Upper lobe of right lung (tissue), 1 donor: ENCODE measurements around the gene KIF2B. TPM values are rescaled to one million over a fixed set of nuclear protein-coding genes. Genes with fewer than 3 reads are reported as not detected.
"Not testable (repeated sequence)": the region's sequence is repeated elsewhere in the genome, so short reads cannot be mapped to it uniquely, and the experiment has no call there.

Source experiments
- ATAC-seq: fragments of 200-7000 bp; cut with Tn5 transposase; one replicate; pipeline ENCODE4 v1.9.1; 2020; ENCODE audit warnings: mild to moderate bottlenecking, moderate library complexity
- DNase-seq: peaks from one replicate; pipeline ENCODE4 v3.0.0-alpha.2; 2020
- H3K27ac ChIP-seq: fragments of 200-600 bp; one replicate; pipeline ENCODE4 v1.8.0; 2022
- H3K27me3 ChIP-seq: fragments of 200-600 bp; one replicate; pipeline ENCODE4 v1.8.0; 2022; ENCODE audit warnings: mild to moderate bottlenecking
- H3K36me3 ChIP-seq: fragments of 200-600 bp; one replicate; pipeline ENCODE4 v1.8.0; 2022
- H3K4me1 ChIP-seq: fragments of 200-600 bp; one replicate; pipeline ENCODE4 v1.8.0; 2022
- H3K4me3 ChIP-seq: fragments of 200-600 bp; one replicate; pipeline ENCODE4 v1.8.0; 2022; ENCODE audit warnings: mild to moderate bottlenecking
- H3K9me3 ChIP-seq: fragments of 200-600 bp; one replicate; pipeline ENCODE4 v1.8.0; 2022
- CTCF ChIP-seq: fragments of 200-600 bp; IDR thresholded peaks from one replicate; pipeline ENCODE4 v1.8.0; 2022; ENCODE audit warnings: antibody characterized with exemption
- intact Hi-C: fragments of 100-400 bp; cut with DNase I; formaldehyde crosslinking; loops from one replicate; pipeline ENCODE4 v1.11.0; 2022
- total RNA-seq: library from RNA; stranded (reverse); fragmentation: NEBNext Ultra II Directional; extraction: Animal tissue kit (Norgen Biotek cat#: 25700); gene quantifications from one replicate; pipeline ENCODE4 v1.2.1, GENCODE V29; 2021
- donor health status: DM: no; HTN: yes; CAD: no; lungs with severe emphysema.

Gene KIF2B
- total RNA-seq, 1 donor from 2014 or later: not detected

GRCh38 chr17:53818271-53818670 lies 4.5 kb upstream of the KIF2B start:
- Histone ChIP-seq H3K4me1 (no peaks in the 10 kb centered on the region), H3K9me3 (no peaks in the 10 kb centered on the region)
- ATAC-seq: no peak

GRCh38 chr17:53818929-53819328 lies 3.8 kb upstream of the KIF2B start:
- H3K36me3 ChIP-seq: no peaks in the 10 kb centered on the region
- no peaks in the 10 kb centered on the region for H3K4me1 ChIP-seq
- no peak for TF ChIP-seq CTCF
- H3K9me3 ChIP-seq: no peaks in the 10 kb centered on the region
- DNase-seq: no peak
- H3K27ac ChIP-seq: no peak overlapping the region
- no peak overlapping the region for H3K4me3 ChIP-seq
- H3K27me3 ChIP-seq: no peaks in the 10 kb centered on the region
- no peak for ATAC-seq
- intact Hi-C loops: no loop called here

More at GRCh38 chr17:53818271-53818670, 4.5 kb upstream of the KIF2B start:
- no peak overlapping the region for H3K4me3 ChIP-seq
- DNase-seq: no peak
- no peaks in the 10 kb centered on the region for H3K27me3 ChIP-seq
- intact Hi-C loops: no loop called here
- H3K27ac ChIP-seq: no peak overlapping the region
- no peaks in the 10 kb centered on the region for H3K36me3 ChIP-seq
- no peak for TF ChIP-seq CTCF

- DNase-seq (no peak), ATAC-seq (no peak)
- no peak overlapping the region for H3K4me3 ChIP-seq
- intact Hi-C loops: no loop called here
- no peaks in the 10 kb centered on the region for H3K9me3 ChIP-seq
- no peak for TF ChIP-seq CTCF
- H3K27ac ChIP-seq: no peak overlapping the region
- no peaks in the 10 kb centered on the region for H3K4me1 ChIP-seq
- H3K27me3 ChIP-seq: no peaks in the 10 kb centered on the region
- H3K36me3 ChIP-seq: no peaks in the 10 kb centered on the region
Measured at GRCh38 chr17:53819956-53820355, 2.8 kb upstream of the KIF2B start.

GRCh38 chr17:53823341-53824050 lies 769 bp downstream of the KIF2B start:
- DNase-seq (no peak), ATAC-seq (no peak)
- no peaks in the 10 kb centered on the region for H3K36me3 ChIP-seq
- H3K4me3 ChIP-seq: no peak overlapping the region
- no peaks in the 10 kb centered on the region for H3K4me1 ChIP-seq
- intact Hi-C loops: no loop called here
- no peak overlapping the region for H3K27ac ChIP-seq
- TF ChIP-seq CTCF: no peak
- H3K9me3 ChIP-seq: no peaks in the 10 kb centered on the region
- no peaks in the 10 kb centered on the region for H3K27me3 ChIP-seq

GRCh38 chr17:53834771-53835170 lies 12.0 kb downstream of the KIF2B start:
- ATAC-seq, H3K9me3 ChIP-seq, H3K4me1 ChIP-seq, H3K27me3 ChIP-seq, intact Hi-C loops, DNase-seq, H3K36me3 ChIP-seq, H3K4me3 ChIP-seq, H3K27ac ChIP-seq: not testable (repeated sequence)

- Histone ChIP-seq H3K9me3 (peaks cover 3% of the 10 kb centered on the region), H3K27me3 (no peaks in the 10 kb centered on the region), H3K4me3 (no peak overlapping the region), H3K4me1 (no peaks in the 10 kb centered on the region), H3K27ac (no peak overlapping the region), H3K36me3 (no peaks in the 10 kb centered on the region)
- intact Hi-C loops: no loop called here
- no peak for TF ChIP-seq CTCF
- ATAC-seq: no peak
- no peak for DNase-seq
Measured at GRCh38 chr17:53837131-53837530, 14.4 kb downstream of the KIF2B start.
